ENCODE measurements around the gene RPN1.

Gene RPN1

DNA sequence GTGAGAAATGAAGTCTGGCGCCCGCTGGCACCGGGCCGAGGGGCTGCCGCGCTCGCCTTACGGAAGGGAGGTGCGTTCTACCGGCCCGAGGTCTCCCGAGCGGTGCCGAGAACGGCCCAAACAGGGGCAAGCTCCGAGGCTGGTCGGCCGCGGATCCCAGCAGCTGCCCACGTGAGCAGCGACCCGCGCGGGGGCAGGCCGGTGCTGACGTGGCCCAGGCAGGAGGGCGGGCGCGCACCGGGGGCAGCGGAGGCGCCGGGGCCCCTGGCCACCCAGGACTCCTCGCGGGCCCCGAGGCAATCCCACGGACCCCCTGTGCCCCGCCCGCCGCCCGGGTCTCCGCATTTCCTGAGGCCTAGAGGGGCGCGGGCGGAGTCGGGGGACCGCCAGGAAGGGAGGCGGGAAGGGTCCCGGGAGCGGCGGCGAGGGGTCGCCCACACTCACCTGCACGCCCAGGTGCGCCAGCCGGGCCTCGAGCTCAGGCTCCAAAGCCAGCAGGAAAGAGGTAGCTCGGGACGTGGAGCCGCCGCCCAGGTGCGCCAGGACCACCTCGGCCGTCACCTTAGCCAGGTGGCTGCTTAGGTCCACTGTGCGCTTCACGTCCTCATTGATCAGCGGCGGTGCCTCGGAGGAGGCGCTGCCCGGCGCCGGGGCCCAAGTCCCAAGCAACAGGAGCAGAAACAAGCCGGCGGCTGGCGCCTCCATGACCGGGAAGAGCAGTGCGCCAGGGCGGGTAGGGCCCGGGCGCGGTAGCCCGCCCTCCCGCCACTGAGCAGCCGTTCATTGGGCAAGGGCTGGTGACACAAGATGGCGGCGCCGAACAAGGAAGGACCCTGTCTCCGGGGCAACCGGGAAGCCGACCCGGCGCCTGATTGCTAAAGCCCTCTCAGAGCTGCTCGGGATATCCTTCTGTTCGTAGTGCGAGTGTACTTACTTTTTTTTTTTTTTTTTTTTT is at the start of gene RPN1:
RPN1 (minus strand) TSS at position 723 of the 955 bp plus-strand sequence; CDS start at position 705, 18 bp downstream.
- Histone ChIP-seq H3K36me3 (ENCODE audit: control insufficient read depth in 1 of 2, insufficient read depth in 2 of 2, low read length in 2 of 2) (no peaks in the 10 kb centered on the region), H3K27me3 (ENCODE audit: low read depth, low read length) (no peaks in the 10 kb centered on the region), H3K4me1 (ENCODE audit: control insufficient read depth in 1 of 2, insufficient read depth in 2 of 2, low read length in 2 of 2) (peaks cover 11 to 14% of the 10 kb centered on the region in 2 donors), H3K27ac (ENCODE audit: low read length) (peak within 1 kb of the TSS; percentile 91), H3K9me3 (ENCODE audit: control insufficient read depth in 1 of 2, low read length in 2 of 2) (no peaks in the 10 kb centered on the region), H3K4me3 (ENCODE audit: low read depth in 1 of 2, low read length in 2 of 2) (peak within 1 kb of the TSS; percentile 89 to 92)

DNA sequence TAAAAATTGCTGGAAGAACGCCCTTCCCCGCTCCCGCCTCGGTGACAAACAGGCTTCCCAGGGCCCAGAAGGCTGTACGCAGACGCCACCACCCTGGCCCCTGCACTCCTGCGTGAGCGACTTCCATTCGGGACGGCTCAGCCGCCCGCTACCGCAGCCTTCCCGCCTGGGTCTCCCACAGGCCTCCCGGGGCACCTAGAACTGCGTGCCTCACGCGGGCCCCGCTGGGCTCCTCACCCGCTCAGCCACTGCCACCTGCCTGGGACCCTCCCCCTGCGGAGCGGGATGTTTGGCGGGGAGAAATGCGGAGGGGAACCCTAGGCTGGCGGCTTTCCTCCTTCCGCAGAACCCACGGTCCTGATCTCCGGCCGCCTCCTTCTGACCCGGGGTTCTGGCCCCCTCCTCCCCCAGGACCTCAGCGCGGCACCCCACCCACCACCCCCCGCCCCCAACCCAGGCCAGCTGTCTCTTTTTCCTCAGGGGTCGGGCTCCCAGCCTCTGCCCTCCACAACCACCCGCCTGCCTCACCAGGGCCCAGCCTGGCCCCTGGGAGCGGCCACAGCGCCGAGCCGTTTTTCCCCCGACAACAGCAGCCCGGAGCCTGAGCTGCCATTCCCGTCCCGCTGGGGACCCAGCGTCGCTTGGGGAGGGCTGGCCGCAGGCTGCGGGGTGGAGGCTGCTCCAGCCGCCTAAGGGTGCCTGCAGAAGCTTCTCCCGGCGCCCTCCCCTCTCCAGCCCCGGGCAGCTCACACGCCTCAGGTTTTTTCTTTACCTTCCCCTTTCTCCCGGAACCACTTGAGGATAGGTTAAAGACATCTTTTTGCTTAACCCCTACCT is 47.8 kb upstream of the RPN1 start:
- Histone ChIP-seq H3K27ac (ENCODE audit: low read length) (no peak overlapping the region), H3K4me3 (ENCODE audit: low read depth in 1 of 2, low read length in 2 of 2) (peak overlapping the region; percentile 55 to 75), H3K9me3 (ENCODE audit: control insufficient read depth in 1 of 2, low read length in 2 of 2) (no peaks in the 10 kb centered on the region), H3K27me3 (ENCODE audit: low read depth, low read length) (no peaks in the 10 kb centered on the region), H3K4me1 (ENCODE audit: control insufficient read depth in 1 of 2, insufficient read depth in 2 of 2, low read length in 2 of 2) (no peaks in the 10 kb centered on the region), H3K36me3 (ENCODE audit: control insufficient read depth in 1 of 2, insufficient read depth in 2 of 2, low read length in 2 of 2) (no peaks in the 10 kb centered on the region)

DNA sequence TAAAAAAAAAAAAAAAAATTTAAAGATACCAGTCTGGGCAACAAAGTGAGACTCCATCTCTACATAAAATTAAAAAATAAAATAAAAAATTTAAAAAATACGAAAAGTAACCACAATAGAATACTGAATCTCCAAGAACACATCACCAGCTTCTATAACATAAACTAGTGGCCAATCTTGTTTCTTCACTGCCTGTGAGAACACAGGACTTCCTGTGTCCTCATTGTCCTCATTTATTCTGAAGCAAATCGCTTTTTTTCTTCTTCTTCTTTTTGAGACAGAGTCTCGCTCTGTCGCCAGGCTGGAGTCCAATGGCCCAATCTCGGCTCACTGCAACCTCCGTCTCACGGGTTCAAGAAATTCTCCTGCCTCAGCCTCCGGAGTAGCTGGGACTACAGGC is 46.7 kb upstream of the RPN1 start:
- no peaks in the 10 kb centered on the region for H3K4me1 ChIP-seq (ENCODE audit: control insufficient read depth in 1 of 2, insufficient read depth in 2 of 2, low read length in 2 of 2)
- H3K36me3 ChIP-seq (ENCODE audit: control insufficient read depth in 1 of 2, insufficient read depth in 2 of 2, low read length in 2 of 2) = no peaks in the 10 kb centered on the region
- H3K9me3 ChIP-seq (ENCODE audit: control insufficient read depth in 1 of 2, low read length in 2 of 2) = no peaks in the 10 kb centered on the region
- no peak overlapping the region for H3K4me3 ChIP-seq (ENCODE audit: low read depth in 1 of 2, low read length in 2 of 2)
- H3K27me3 ChIP-seq (ENCODE audit: low read depth, low read length) = no peaks in the 10 kb centered on the region
- no peak overlapping the region for H3K27ac ChIP-seq (ENCODE audit: low read length)

DNA sequence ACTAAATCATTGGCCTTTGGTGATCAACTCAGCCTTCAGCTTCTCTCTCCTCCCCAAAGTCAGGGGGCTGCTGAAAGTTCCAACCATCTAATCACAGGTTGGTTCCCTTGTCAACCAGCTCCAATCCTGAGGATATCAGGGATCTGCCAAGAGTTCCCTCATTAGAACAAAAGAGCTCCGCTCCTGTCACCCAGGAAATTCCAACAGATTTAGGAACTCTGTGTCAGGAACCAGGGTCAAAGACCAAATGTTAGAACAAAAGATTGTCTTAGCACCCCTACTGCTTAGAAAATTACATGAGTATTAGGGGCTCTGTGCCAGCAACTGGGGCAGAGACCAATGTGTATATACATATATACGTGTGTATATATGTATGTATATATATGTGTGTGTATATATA is 43.1 kb upstream of the RPN1 start:
- Histone ChIP-seq H3K9me3 (ENCODE audit: control insufficient read depth in 1 of 2, low read length in 2 of 2) (no peaks in the 10 kb centered on the region), H3K4me1 (ENCODE audit: control insufficient read depth in 1 of 2, insufficient read depth in 2 of 2, low read length in 2 of 2) (no peaks in the 10 kb centered on the region), H3K36me3 (ENCODE audit: control insufficient read depth in 1 of 2, insufficient read depth in 2 of 2, low read length in 2 of 2) (no peaks in the 10 kb centered on the region), H3K27me3 (ENCODE audit: low read depth, low read length) (no peaks in the 10 kb centered on the region), H3K4me3 (ENCODE audit: low read depth in 1 of 2, low read length in 2 of 2) (no peak overlapping the region), H3K27ac (ENCODE audit: low read length) (no peak overlapping the region)

DNA sequence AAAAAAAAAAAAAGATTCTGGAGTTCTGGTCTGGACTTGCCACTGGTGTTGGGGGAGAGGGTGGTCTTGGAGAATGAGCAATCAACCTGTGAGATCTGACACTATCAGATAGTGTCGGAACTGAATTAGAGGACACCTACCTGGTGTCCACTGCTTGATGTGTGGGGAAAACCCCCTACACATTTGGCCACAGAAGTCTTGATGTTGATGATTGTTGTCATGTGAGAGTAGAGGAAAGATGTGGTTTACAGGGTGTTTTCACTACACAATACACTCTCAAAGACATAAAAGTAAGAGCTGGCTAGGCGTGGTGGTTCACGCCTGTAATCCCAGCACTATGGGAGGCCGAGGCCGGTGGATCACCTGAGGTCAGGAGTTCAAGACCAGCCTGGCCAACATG is 38.4 kb upstream of the RPN1 start:
- H3K9me3 ChIP-seq (ENCODE audit: control insufficient read depth in 1 of 2, low read length in 2 of 2) = no peaks in the 10 kb centered on the region
- H3K27me3 ChIP-seq (ENCODE audit: low read depth, low read length) = no peaks in the 10 kb centered on the region
- H3K4me1 ChIP-seq (ENCODE audit: control insufficient read depth in 1 of 2, insufficient read depth in 2 of 2, low read length in 2 of 2) = no peaks in the 10 kb centered on the region
- no peaks in the 10 kb centered on the region for H3K36me3 ChIP-seq (ENCODE audit: control insufficient read depth in 1 of 2, insufficient read depth in 2 of 2, low read length in 2 of 2)
- H3K4me3 ChIP-seq (ENCODE audit: low read depth in 1 of 2, low read length in 2 of 2) = no peak overlapping the region
- no peak overlapping the region for H3K27ac ChIP-seq (ENCODE audit: low read length)

DNA sequence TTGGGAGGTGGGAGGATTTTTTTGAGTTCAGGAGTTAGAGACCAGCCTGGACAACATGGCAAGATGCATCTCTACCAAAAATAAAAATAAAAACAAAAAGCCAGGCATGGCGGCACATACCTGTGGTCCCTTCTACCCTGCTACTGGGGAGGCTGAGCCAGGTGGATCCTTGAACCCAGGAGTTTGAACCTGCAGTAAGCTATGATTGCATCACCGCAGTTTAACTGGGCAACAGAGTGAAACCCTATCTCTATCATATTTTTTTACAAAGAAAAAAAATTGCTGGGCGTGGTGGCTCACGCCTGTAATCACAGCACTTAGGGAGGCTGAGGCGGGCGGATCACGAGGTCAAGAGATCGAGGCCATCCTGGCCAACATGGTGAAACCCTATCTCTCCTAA is 35.8 kb upstream of the RPN1 start:
- Histone ChIP-seq H3K9me3 (ENCODE audit: control insufficient read depth in 1 of 2, low read length in 2 of 2) (no peaks in the 10 kb centered on the region), H3K4me3 (ENCODE audit: low read depth in 1 of 2, low read length in 2 of 2) (no peak overlapping the region), H3K27me3 (ENCODE audit: low read depth, low read length) (no peaks in the 10 kb centered on the region), H3K27ac (ENCODE audit: low read length) (no peak overlapping the region), H3K36me3 (ENCODE audit: control insufficient read depth in 1 of 2, insufficient read depth in 2 of 2, low read length in 2 of 2) (no peaks in the 10 kb centered on the region), H3K4me1 (ENCODE audit: control insufficient read depth in 1 of 2, insufficient read depth in 2 of 2, low read length in 2 of 2) (peaks cover 0 to 4% of the 10 kb centered on the region in 2 donors)

DNA sequence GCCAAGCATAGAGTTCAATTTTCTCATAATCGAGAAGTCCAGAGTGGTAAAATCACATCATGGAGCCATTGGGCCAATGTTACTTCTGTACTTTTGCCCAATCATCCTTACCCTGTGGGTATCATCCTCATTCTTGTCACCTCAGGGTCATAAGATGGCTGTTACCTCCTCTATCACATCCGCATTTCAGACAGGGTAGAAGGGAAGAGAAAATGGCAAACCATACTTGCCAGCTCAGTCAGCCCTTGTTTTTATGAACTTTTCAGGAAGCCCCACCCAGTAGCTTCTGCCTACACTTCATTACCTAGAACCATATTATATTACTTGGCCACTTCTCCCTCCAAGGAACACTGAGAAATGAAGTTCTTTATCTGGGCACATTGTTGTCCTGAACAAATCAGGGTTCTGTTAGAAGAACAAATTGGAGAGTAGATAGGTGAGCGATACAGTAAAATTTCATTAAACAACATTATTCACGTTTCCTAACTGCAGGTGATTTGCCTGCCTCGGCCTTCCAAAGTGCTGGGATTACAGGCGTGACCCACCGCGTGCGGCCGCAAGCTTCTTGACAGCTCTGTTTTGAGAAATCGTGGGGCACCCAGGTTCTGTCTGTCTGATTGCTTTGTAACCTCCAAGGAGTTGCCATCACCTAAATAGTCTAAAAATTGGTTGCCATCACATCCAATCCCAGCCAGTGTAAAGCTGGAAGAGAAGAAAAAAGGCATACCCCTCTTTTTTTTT is 34.5 kb upstream of the RPN1 start:
- H3K27me3 ChIP-seq (ENCODE audit: low read depth, low read length) = no peaks in the 10 kb centered on the region
- no peak overlapping the region for H3K27ac ChIP-seq (ENCODE audit: low read length)
- H3K9me3 ChIP-seq (ENCODE audit: control insufficient read depth in 1 of 2, low read length in 2 of 2) = no peaks in the 10 kb centered on the region
- H3K36me3 ChIP-seq (ENCODE audit: control insufficient read depth in 1 of 2, insufficient read depth in 2 of 2, low read length in 2 of 2) = no peaks in the 10 kb centered on the region
- peaks cover 0 to 4% of the 10 kb centered on the region in 2 donors for H3K4me1 ChIP-seq (ENCODE audit: control insufficient read depth in 1 of 2, insufficient read depth in 2 of 2, low read length in 2 of 2)
- no peak overlapping the region for H3K4me3 ChIP-seq (ENCODE audit: low read depth in 1 of 2, low read length in 2 of 2)

DNA sequence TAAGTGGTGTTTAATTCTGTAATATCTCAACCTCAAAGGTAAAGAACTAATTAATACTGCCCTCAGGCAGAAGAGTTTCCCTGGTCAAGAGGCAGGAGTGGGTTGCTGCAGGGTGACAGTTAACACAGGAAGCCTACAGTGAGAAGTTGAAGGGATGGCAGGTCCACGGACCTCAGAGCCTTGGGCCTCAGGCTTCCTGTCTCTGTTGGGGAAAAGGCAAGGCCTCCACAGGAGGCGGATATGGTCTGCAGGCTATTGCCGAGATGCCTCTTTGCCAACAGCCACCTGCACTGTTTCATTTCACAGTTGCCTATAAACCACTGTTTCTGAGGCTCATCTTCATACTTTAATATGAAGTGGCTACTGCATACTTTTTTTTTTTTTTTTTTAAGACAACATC is 33.3 kb upstream of the RPN1 start:
- peaks cover 0 to 4% of the 10 kb centered on the region in 2 donors for H3K4me1 ChIP-seq (ENCODE audit: control insufficient read depth in 1 of 2, insufficient read depth in 2 of 2, low read length in 2 of 2)
- H3K27ac ChIP-seq (ENCODE audit: low read length) = no peak overlapping the region

DNA sequence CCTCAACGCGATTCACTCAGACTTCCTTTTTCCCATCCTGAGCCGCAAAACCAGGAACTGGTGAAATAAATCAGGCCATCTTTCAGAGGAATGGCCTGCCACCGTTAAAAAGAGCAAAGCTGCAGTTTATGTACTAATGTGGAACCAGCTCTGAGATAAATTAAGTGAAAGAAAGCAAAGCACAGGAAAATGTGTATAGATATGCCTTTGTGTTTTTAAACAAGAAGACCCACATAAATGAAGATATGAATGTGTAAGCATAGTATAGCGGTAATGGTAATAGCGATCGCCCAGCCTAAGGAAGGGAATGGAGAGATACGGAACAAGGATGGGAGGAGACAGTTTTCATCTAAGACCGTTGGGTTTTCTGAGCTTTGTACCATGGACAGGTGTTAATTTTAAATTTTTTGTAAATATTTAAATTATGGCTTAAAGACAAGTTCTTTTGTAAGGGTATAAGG is 30.8 kb upstream of the RPN1 start:
- Histone ChIP-seq H3K4me1 (ENCODE audit: control insufficient read depth in 1 of 2, insufficient read depth in 2 of 2, low read length in 2 of 2) (peaks cover 0 to 4% of the 10 kb centered on the region in 2 donors), H3K9me3 (ENCODE audit: control insufficient read depth in 1 of 2, low read length in 2 of 2) (no peaks in the 10 kb centered on the region), H3K36me3 (ENCODE audit: control insufficient read depth in 1 of 2, insufficient read depth in 2 of 2, low read length in 2 of 2) (no peaks in the 10 kb centered on the region), H3K27ac (ENCODE audit: low read length) (peak overlapping the region; percentile 91), H3K4me3 (ENCODE audit: low read depth in 1 of 2, low read length in 2 of 2) (peak overlapping the region; percentile 70 to 82), H3K27me3 (ENCODE audit: low read depth, low read length) (no peaks in the 10 kb centered on the region)

More for the DNA sequence above, 33.3 kb upstream of the RPN1 start:
- H3K4me3 ChIP-seq (ENCODE audit: low read depth in 1 of 2, low read length in 2 of 2) = no peak overlapping the region
- H3K27me3 ChIP-seq (ENCODE audit: low read depth, low read length) = no peaks in the 10 kb centered on the region
- no peaks in the 10 kb centered on the region for H3K36me3 ChIP-seq (ENCODE audit: control insufficient read depth in 1 of 2, insufficient read depth in 2 of 2, low read length in 2 of 2)
- H3K9me3 ChIP-seq (ENCODE audit: control insufficient read depth in 1 of 2, low read length in 2 of 2) = no peaks in the 10 kb centered on the region

DNA sequence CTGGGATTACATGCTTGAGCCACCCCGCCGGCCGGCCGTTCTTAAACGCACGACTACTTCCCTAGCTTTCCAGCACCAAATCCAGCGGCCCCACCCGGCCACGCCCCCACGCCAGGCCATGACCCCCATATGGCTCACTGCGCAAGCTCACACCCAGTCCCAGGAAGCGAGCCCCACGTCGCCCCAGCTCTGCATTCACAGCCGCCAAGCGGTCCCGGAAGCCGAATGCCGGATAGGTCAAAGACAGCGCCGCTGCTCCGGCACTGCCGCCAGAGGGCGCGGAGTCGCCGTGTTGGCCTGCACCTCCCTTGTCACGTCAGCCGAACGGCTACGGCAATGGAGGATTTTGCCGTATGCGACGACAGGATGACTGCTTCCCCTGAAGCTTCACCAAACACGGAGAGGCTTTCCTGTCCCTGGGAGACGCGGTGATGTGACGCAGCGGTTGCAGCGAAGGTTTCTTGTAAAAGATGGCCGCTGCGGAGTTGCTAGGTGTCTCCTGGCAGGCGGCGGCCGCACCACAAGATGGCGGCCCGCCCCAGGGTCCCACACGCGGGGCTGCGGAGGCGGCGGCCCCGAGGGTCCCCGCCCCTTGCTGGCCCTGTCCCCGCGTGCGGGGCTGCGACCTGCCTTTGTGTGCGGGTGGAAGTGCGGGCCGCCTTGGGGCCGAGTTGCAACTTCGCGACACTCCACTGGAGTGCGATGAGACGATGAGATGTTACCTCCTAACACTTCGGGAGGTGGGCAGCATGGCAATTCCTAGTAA is 30.2 kb upstream of the RPN1 start:
- H3K27ac ChIP-seq (ENCODE audit: low read length) = peak overlapping the region; percentile 91
- H3K4me3 ChIP-seq (ENCODE audit: low read depth in 1 of 2, low read length in 2 of 2) = peak overlapping the region; percentile 70 to 82
- no peaks in the 10 kb centered on the region for H3K27me3 ChIP-seq (ENCODE audit: low read depth, low read length)
- no peaks in the 10 kb centered on the region for H3K36me3 ChIP-seq (ENCODE audit: control insufficient read depth in 1 of 2, insufficient read depth in 2 of 2, low read length in 2 of 2)
- H3K9me3 ChIP-seq (ENCODE audit: control insufficient read depth in 1 of 2, low read length in 2 of 2) = no peaks in the 10 kb centered on the region
- H3K4me1 ChIP-seq (ENCODE audit: control insufficient read depth in 1 of 2, insufficient read depth in 2 of 2, low read length in 2 of 2) = peaks cover 0 to 4% of the 10 kb centered on the region in 2 donors

Data from muscle layer of duodenum (tissue), 2 donors.